Lower leg skin (tissue), 3 donors: Measurements from ENCODE around the gene MTUS2.

ENCODE experiments used
- POLR2A ChIP-seq, 2 donors: fragments of 450-650 bp; IDR thresholded peaks; one replicate each; pipeline ENCODE4 v1.6.1; 2016 to 2017; ENCODE audit warnings: antibody characterized with exemption in 2 of 2, mild to moderate bottlenecking in 1 of 2, moderate library complexity in 1 of 2
- TF ChIP-seq, protein P1 (sequence below), 3 donors: fragments of 450-650 bp; IDR thresholded peaks; one replicate each; pipeline ENCODE4 v1.5.1; 2016; ENCODE audit warnings: antibody characterized with exemption in 3 of 3, mild to moderate bottlenecking in 3 of 3, moderate library complexity in 2 of 3

DNA sequence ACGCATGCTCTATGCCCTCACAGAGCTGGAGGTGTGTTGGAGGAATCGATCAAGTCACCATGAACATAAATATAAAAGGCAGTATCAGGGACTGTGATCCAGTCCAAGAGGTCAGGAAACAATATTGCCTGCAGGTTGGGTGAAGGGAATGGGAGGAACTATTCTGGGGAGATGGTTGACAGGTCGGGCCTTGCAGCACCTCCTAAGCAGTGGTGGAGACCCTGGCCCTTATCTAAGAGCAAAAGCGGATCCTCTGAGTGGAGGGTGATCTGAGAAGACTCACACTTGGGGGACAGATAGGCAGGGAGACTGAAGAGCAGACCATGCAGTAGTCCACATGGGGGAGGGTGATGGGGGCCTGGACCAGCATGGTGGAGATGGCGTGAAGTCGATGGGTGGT, 561.9 kb downstream of the MTUS2 start:
- TF ChIP-seq, protein P1, sequence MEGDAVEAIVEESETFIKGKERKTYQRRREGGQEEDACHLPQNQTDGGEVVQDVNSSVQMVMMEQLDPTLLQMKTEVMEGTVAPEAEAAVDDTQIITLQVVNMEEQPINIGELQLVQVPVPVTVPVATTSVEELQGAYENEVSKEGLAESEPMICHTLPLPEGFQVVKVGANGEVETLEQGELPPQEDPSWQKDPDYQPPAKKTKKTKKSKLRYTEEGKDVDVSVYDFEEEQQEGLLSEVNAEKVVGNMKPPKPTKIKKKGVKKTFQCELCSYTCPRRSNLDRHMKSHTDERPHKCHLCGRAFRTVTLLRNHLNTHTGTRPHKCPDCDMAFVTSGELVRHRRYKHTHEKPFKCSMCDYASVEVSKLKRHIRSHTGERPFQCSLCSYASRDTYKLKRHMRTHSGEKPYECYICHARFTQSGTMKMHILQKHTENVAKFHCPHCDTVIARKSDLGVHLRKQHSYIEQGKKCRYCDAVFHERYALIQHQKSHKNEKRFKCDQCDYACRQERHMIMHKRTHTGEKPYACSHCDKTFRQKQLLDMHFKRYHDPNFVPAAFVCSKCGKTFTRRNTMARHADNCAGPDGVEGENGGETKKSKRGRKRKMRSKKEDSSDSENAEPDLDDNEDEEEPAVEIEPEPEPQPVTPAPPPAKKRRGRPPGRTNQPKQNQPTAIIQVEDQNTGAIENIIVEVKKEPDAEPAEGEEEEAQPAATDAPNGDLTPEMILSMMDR (IDR thresholded peaks at IDR 0.05): no peak
- no peak for TF ChIP-seq POLR2A (IDR thresholded peaks at IDR 0.05)
